H9 (cell line): ENCODE data around the gene ALDH3A2. TPM values are rescaled to one million over a fixed set of nuclear protein-coding genes. Genes with fewer than 3 reads are reported as not detected.

ENCODE experiments used
- DNase-seq: peaks from one replicate; pipeline ENCODE4 v3.0.0-alpha.2; 2017
- H2AFZ ChIP-seq: one replicate; pipeline ENCODE4 v1.6.1; 2013; ENCODE audit warnings: mild to moderate bottlenecking, low read length, control low read depth, moderate library complexity
- H2AK5ac ChIP-seq: 2 replicates; pipeline ENCODE4 v1.6.1; 2013; ENCODE audit warnings: low read length, control low read depth, mixed read lengths; ENCODE audit not compliant: insufficient read length
- H2BK120ac ChIP-seq: one replicate; pipeline ENCODE4 v1.6.1; 2013; ENCODE audit warnings: low read depth, mild to moderate bottlenecking, low read length, control low read depth, inconsistent platforms; ENCODE audit not compliant: poor library complexity, severe bottlenecking
- H2BK12ac ChIP-seq: 2 replicates; pipeline ENCODE4 v1.6.1; 2013; ENCODE audit warnings: low read length, control low read depth, mixed read lengths, low read depth; ENCODE audit not compliant: insufficient read length
- H2BK15ac ChIP-seq: 2 replicates; pipeline ENCODE4 v1.6.1; 2013; ENCODE audit warnings: low read depth, low read length, control low read depth
- H2BK20ac ChIP-seq: one replicate; pipeline ENCODE4 v1.6.1; 2013; ENCODE audit warnings: low read depth, mild to moderate bottlenecking, low read length, control low read depth, inconsistent platforms; ENCODE audit not compliant: poor library complexity, severe bottlenecking
- H2BK5ac ChIP-seq: 2 replicates; pipeline ENCODE4 v1.6.1; 2013; ENCODE audit warnings: low read length, control low read depth, mixed read lengths; ENCODE audit not compliant: insufficient read length
- H3K14ac ChIP-seq: 2 replicates; pipeline ENCODE4 v1.6.1; 2013; ENCODE audit warnings: low read length, control low read depth; ENCODE audit not compliant: insufficient read depth
- H3K18ac ChIP-seq: 2 replicates; pipeline ENCODE4 v1.6.1; 2013; ENCODE audit warnings: low read depth, mild to moderate bottlenecking, mixed read lengths, low read length, control low read depth; ENCODE audit not compliant: insufficient read length
- H3K23ac ChIP-seq: 2 replicates; pipeline ENCODE4 v1.6.1; 2013; ENCODE audit warnings: low read length, control low read depth, mixed read lengths, low read depth; ENCODE audit not compliant: insufficient read length
- H3K23me2 ChIP-seq: 2 replicates; pipeline ENCODE4 v1.6.1; 2013; ENCODE audit warnings: low read depth, mild to moderate bottlenecking, mixed read lengths, low read length, control low read depth; ENCODE audit not compliant: insufficient read length, poor library complexity, severe bottlenecking
- H3K27ac ChIP-seq: 2 replicates; pipeline ENCODE4 v1.5.1; 2013; ENCODE audit warnings: low read length, control low read depth, mixed read lengths, low read depth; ENCODE audit not compliant: insufficient read length
- H3K27me3 ChIP-seq: 2 replicates; pipeline ENCODE4 v1.6.1; 2013; ENCODE audit warnings: low read length, control low read depth, inconsistent platforms; ENCODE audit not compliant: insufficient read depth
- H3K4ac ChIP-seq: 2 replicates; pipeline ENCODE4 v1.6.1; 2013; ENCODE audit warnings: low read depth, mild to moderate bottlenecking, control low read depth, inconsistent platforms, low read length, moderate library complexity
- H3K4me1 ChIP-seq: 2 replicates; pipeline ENCODE4 v1.6.1; 2013; ENCODE audit warnings: low read length, control low read depth, inconsistent platforms; ENCODE audit not compliant: insufficient read depth
- H3K4me2 ChIP-seq: 2 replicates; pipeline ENCODE4 v1.6.1; 2013; ENCODE audit warnings: low read length, control low read depth, mixed read lengths; ENCODE audit not compliant: insufficient read length, insufficient read depth
- H3K56ac ChIP-seq: 2 replicates; pipeline ENCODE4 v1.6.1; 2013; ENCODE audit warnings: low read depth, mild to moderate bottlenecking, mixed read lengths, low read length, control low read depth; ENCODE audit not compliant: insufficient read length
- H3K79me1 ChIP-seq: 2 replicates; pipeline ENCODE4 v1.6.1; 2013; ENCODE audit warnings: low read depth, mild to moderate bottlenecking, moderate library complexity, low read length, control low read depth, inconsistent platforms; ENCODE audit not compliant: insufficient read depth, poor library complexity, severe bottlenecking
- H3K79me2 ChIP-seq: 2 replicates; pipeline ENCODE4 v1.6.1; 2013; ENCODE audit warnings: low read length, control low read depth, inconsistent platforms; ENCODE audit not compliant: insufficient read depth
- H3K9ac ChIP-seq: 2 replicates; pipeline ENCODE4 v1.6.1; 2013; ENCODE audit warnings: low read length, control low read depth, mixed read lengths; ENCODE audit not compliant: insufficient read length; ENCODE audit errors: extremely low read depth
- H3K9me3 ChIP-seq: one replicate; pipeline ENCODE4 v1.6.1; 2013; ENCODE audit warnings: low read depth, low read length, inconsistent platforms; ENCODE audit not compliant: control insufficient read depth
- H3T11ph ChIP-seq: one replicate; pipeline ENCODE4 v1.6.1; 2013; ENCODE audit warnings: mild to moderate bottlenecking, low read length, control low read depth, inconsistent platforms
- H4K20me1 ChIP-seq: one replicate; pipeline ENCODE4 v1.6.1; 2013; ENCODE audit not compliant: control insufficient read depth, insufficient read length, insufficient read depth
- H4K5ac ChIP-seq: 2 replicates; pipeline ENCODE4 v1.6.1; 2013; ENCODE audit warnings: low read depth, mild to moderate bottlenecking, mixed read lengths, low read length, control low read depth; ENCODE audit not compliant: insufficient read length
- H4K8ac ChIP-seq: replicated peaks from 2 replicates; pipeline ENCODE4 v1.6.1; 2013; ENCODE audit warnings: low read length, control low read depth, mixed read lengths, low read depth; ENCODE audit not compliant: insufficient read length
- H4K91ac ChIP-seq: 2 replicates; pipeline ENCODE4 v1.6.1; 2013; ENCODE audit warnings: low read depth, mild to moderate bottlenecking, moderate library complexity, mixed read lengths, low read length, control low read depth; ENCODE audit not compliant: insufficient read length
- H3K27ac Mint-ChIP-seq, 3 experiments: 2 replicates in 2 of 3; 3 replicates in 1 of 3; pipeline ENCODE4 v1.8.0; 2020 to 2021; ENCODE audit warnings: mixed read lengths in 3 of 3, mild to moderate bottlenecking in 1 of 3, moderate library complexity in 1 of 3
- H3K27me3 Mint-ChIP-seq: 2 replicates; pipeline ENCODE4 v1.8.0; 2021; ENCODE audit warnings: low read depth, mild to moderate bottlenecking, moderate library complexity, mixed read lengths
- H3K36me3 Mint-ChIP-seq, 3 experiments: 2 replicates in 2 of 3; 3 replicates in 1 of 3; pipeline ENCODE4 v1.8.0; 2020 to 2021; ENCODE audit warnings: low read depth in 3 of 3, mixed read lengths in 3 of 3; ENCODE audit not compliant: insufficient read depth in 1 of 3
- H3K4me1 Mint-ChIP-seq, 2 experiments: 2 replicates each; pipeline ENCODE4 v1.8.0; 2020; ENCODE audit warnings: mixed read lengths in 2 of 2
- H3K4me3 Mint-ChIP-seq, 2 experiments: 2 replicates in 1 of 2; 3 replicates in 1 of 2; pipeline ENCODE4 v1.8.0; 2020 to 2021; ENCODE audit warnings: mild to moderate bottlenecking in 2 of 2, mixed read lengths in 2 of 2, moderate library complexity in 1 of 2
- H3K9me3 Mint-ChIP-seq, 2 experiments: 2 replicates in 1 of 2; 3 replicates in 1 of 2; pipeline ENCODE4 v1.8.0; 2020; ENCODE audit warnings: mild to moderate bottlenecking in 2 of 2, mixed read lengths in 2 of 2, moderate library complexity in 1 of 2
- CTCF ChIP-seq: fragments of 200-600 bp; sonication (generic); conservative IDR thresholded peaks from 3 replicates; pipeline ENCODE4 v1.8.0; 2021; ENCODE audit warnings: antibody characterized with exemption, mild to moderate bottlenecking
- WGBS: extraction: QIAGEN DNeasy Blood & Tissue Kit; methylation state at CpG from one replicate; pipeline ENCODE4 v1.1.7; 2013; ENCODE audit warnings: missing lambda C conversion rate, low lambda C conversion rate, mixed read lengths; ENCODE audit not compliant: insufficient read length; ENCODE audit errors: extremely low coverage; 5-methylcytosine and 5-hydroxymethylcytosine counted together
- total RNA-seq: library from RNA; stranded (reverse); gene quantifications from 2 replicates; pipeline ENCODE4 v1.2.1, GENCODE V29; 2021

ALDH3A2 gene
- total RNA-seq, 1 experiment from 2014 or later, result 100 TPM

- Histone ChIP-seq H4K8ac (no peak overlapping the region), H3K27me3 (no peaks in the 10 kb centered on the region), H4K91ac (no peak overlapping the region), H3K23ac (no peak overlapping the region), H3T11ph (no peak overlapping the region), H3K4me1 (peaks cover 3% of the 10 kb centered on the region; the same call in 1 of the 2 replicates), H3K4ac (no peak overlapping the region), H2BK120ac (no peak overlapping the region), H2AFZ (no peak overlapping the region), H3K4me2 (no peak overlapping the region), H2BK12ac (no peak overlapping the region), H3K79me2 (0 out of 2 replicates have a peak, but pooled peaks cover 2% of the 10 kb centered on the region), H3K23me2 (no peaks in the 10 kb centered on the region), H3K56ac (no peak overlapping the region), H3K14ac (no peak overlapping the region), H4K20me1 (no peaks in the 10 kb centered on the region), H2BK15ac (no peak overlapping the region), H2BK20ac (no peak overlapping the region), H3K9me3 (no peaks in the 10 kb centered on the region), H2AK5ac (no peak overlapping the region), H3K18ac (no peak overlapping the region), H4K5ac (no peak overlapping the region), H3K79me1 (no peaks in the 10 kb centered on the region), H3K27ac (no peak overlapping the region), H3K9ac (no peak overlapping the region), H2BK5ac (no peak overlapping the region)
- H3K36me3 Mint-ChIP-seq, result peaks cover 29 to 54% (median 42%) of the 10 kb centered on the region in 3 experiments; a peak in 6 of 7 replicates
- no CpG with 5 or more reads among the region's 5 CpGs for WGBS
- H3K27ac Mint-ChIP-seq, result peak overlapping the region in 1 of 3 experiments; percentile 23; a peak in 2 of 7 replicates
- peak; percentile 10 for DNase-seq
- H3K4me3 Mint-ChIP-seq, result no peak overlapping the region
- no peak for TF ChIP-seq CTCF
- H3K9me3 Mint-ChIP-seq, result no peaks in the 10 kb centered on the region
- peaks cover 27 to 28% of the 10 kb centered on the region in 2 experiments for H3K4me1 Mint-ChIP-seq
- H3K27me3 Mint-ChIP-seq, result no peaks in the 10 kb centered on the region
Observed at GRCh38 chr17:19664136-19664820, 15.7 kb downstream of the ALDH3A2 start.
